ENCODE data around the gene PDCD10. TPM values are rescaled to one million over a fixed set of nuclear protein-coding genes. Genes with fewer than 3 reads are reported as not detected.

Gene PDCD10
- total RNA-seq, 2 donors from 2014 or later, result 46.8 to 63.3 TPM

DNA sequence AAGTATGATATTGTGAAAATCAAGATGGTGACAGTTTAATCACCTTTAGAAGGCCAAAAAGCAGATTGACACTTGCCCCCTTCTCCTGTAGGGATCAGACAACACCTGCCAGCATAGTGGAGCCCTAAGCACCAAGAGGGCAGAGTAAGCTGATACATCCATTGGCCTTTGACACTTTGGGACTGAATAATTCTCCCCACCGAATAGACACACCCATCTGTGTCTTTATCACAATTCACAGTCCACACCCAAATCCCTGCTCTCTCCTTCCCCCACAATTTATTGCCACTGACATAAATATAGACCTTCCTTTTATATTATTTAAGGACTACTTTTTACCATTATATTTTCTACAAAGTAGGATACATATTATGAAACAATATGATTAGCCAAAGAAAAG lies 77.9 kb downstream of the PDCD10 start:
- Mint-ChIP-seq H3K4me3 (no peak overlapping the region), H3K36me3 (ENCODE audit: insufficient read depth in 2 of 2) (peaks cover 0 to 1% of the 10 kb centered on the region in 2 donors), H3K27ac (no peak overlapping the region), H3K9me3 (peaks cover 0 to 1% of the 10 kb centered on the region in 2 donors), H3K27me3 (ENCODE audit: low read depth) (peaks cover 8% of the 10 kb centered on the region), H3K4me1 (ENCODE audit: low read depth) (no peaks in the 10 kb centered on the region)
- DNase-seq (no peak), ATAC-seq (replicated peaks in 1 of 2) (no peak)

DNA sequence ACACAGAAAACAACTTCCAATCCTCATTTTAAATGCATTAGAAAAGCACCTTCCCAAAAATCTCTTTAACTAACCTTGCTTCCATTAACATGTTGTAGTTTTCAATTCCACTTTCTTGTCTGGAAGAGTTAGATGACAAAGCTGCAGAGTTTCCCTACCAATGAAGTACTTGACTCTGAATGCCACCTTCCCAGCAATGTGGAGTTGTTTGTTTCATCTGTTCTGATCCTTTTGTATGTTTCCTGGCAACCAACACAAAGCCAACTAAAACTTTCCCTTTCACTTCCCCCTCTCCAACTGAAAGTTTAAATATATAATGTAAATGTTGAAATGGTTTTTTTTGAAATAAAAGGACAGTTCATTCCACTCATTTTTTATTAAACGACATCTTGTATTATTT lies 80.9 kb downstream of the PDCD10 start, which contains the start of gene WDR49:
TSS of gene WDR49 (minus strand) at position 183 of the 400 bp plus-strand sequence. CDS start 517 bp downstream, outside the sequence.
- DNase-seq (no peak), ATAC-seq (replicated peaks in 1 of 2) (no peak)
- Mint-ChIP-seq H3K4me3 (no peak within 1 kb of the TSS), H3K27ac (no peak within 1 kb of the TSS), H3K9me3 (no peaks in the 10 kb centered on the region), H3K4me1 (ENCODE audit: low read depth) (peaks cover 6% of the 10 kb centered on the region), H3K36me3 (ENCODE audit: insufficient read depth in 2 of 2) (peaks cover 0 to 1% of the 10 kb centered on the region in 2 donors), H3K27me3 (ENCODE audit: low read depth) (peaks cover 8% of the 10 kb centered on the region)

DNA sequence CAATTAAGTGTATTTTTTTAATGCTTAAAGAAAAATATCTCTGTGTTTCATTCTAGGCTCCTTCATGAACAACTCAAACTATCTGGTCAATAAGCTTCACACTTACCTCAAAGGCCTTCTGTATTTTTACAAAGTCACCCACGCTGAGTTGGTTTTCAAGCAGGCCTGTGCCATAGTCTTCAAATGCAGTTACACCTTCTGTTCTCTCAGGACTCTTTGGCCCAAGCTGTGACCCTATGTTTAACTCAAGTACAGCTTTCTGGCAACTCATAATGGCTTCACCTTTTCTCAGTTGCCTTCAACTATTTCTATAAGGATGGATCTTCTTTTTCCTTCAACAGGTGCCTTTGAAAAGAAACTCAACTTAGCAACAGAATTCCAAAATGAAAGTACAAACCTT lies 81.5 kb downstream of the PDCD10 start:
- DNase-seq, result no peak
- H3K9me3 Mint-ChIP-seq, result no peaks in the 10 kb centered on the region
- H3K36me3 Mint-ChIP-seq (ENCODE audit: insufficient read depth in 2 of 2), result peaks cover 0 to 1% of the 10 kb centered on the region in 2 donors
- peaks cover 6% of the 10 kb centered on the region for H3K4me1 Mint-ChIP-seq (ENCODE audit: low read depth)
- H3K27ac Mint-ChIP-seq, result no peak overlapping the region
- H3K27me3 Mint-ChIP-seq (ENCODE audit: low read depth), result peaks cover 8% of the 10 kb centered on the region
- H3K4me3 Mint-ChIP-seq, result no peak overlapping the region
- no peak for ATAC-seq (replicated peaks in 1 of 2)

DNA sequence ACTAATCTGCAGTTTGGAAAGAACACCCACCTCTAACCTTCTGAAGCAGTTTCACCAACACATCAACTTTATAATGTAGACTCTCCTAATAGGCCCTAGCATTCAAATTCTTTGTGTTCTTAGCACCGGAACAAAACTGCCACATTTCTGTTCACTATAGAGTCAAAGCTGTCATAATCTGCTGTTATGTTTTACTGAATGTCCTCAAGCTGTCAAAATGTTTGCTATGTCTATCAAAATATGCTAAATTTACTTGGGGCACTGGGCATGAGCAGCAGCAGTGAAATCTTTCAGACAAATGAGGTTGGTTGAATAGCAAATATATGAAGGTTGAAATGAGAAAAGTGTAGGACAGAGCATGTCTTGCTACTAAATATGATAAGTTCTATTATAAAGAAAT lies 82.9 kb downstream of the PDCD10 start:
- DNase-seq (no peak), ATAC-seq (replicated peaks in 1 of 2) (no peak)
- Mint-ChIP-seq H3K27me3 (ENCODE audit: low read depth) (no peaks in the 10 kb centered on the region), H3K36me3 (ENCODE audit: insufficient read depth in 2 of 2) (peaks cover 0 to 1% of the 10 kb centered on the region in 2 donors), H3K4me1 (ENCODE audit: low read depth) (peaks cover 6% of the 10 kb centered on the region), H3K9me3 (no peaks in the 10 kb centered on the region), H3K4me3 (no peak overlapping the region), H3K27ac (no peak overlapping the region)

DNA sequence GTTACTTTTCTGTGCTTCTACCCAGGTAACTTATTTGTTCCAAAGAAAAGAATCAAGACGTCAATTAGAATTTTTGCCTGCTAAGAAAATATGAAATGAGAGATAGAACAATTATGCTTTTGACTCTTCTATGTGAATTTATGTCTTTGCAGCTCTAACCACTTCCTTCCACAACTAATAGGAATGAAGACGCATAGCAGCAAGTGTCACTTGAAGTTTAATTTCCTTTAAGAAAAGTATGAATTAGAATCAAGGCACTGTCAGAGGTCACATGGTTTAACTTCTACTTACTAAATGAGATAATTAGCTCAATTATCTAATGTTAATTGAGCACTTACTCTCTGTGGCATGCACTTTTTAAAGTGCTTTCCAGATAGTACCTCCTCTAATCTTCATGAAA lies 84.2 kb downstream of the PDCD10 start:
- peaks cover 0 to 2% of the 10 kb centered on the region in 2 donors for H3K36me3 Mint-ChIP-seq (ENCODE audit: insufficient read depth in 2 of 2)

DNA sequence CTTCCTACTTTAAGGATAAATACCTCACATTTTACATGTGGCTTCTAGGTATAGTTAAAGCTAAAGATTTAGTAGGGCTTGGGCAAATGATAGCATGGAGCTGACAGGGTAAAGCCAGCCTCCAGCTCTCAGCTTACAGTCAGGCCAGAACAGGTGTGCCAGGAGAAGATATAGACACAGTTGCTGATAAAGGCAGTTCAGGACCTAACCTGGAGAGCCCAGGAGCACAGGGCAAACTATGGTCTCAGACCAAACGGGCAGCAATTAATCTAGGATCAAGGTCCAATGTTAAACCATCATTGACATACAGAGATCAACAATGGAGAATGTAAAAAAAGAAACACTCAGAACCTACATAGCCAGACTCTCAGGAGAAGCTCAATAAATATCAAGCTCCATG lies 84.9 kb downstream of the PDCD10 start:
- Mint-ChIP-seq H3K27me3 (ENCODE audit: low read depth) (no peaks in the 10 kb centered on the region), H3K4me1 (ENCODE audit: low read depth) (peaks cover 6% of the 10 kb centered on the region), H3K4me3 (no peak overlapping the region), H3K27ac (no peak overlapping the region), H3K9me3 (peaks cover 4 to 6% of the 10 kb centered on the region in 2 donors), H3K36me3 (ENCODE audit: insufficient read depth in 2 of 2) (peaks cover 0 to 2% of the 10 kb centered on the region in 2 donors)
- ATAC-seq (replicated peaks in 1 of 2) (no peak), DNase-seq (no peak)

More for the DNA sequence above, 84.2 kb downstream of the PDCD10 start:
- Mint-ChIP-seq H3K4me1 (ENCODE audit: low read depth) (peaks cover 6% of the 10 kb centered on the region), H3K27me3 (ENCODE audit: low read depth) (no peaks in the 10 kb centered on the region), H3K9me3 (peaks cover 4 to 5% of the 10 kb centered on the region in 2 donors), H3K4me3 (no peak overlapping the region), H3K27ac (no peak overlapping the region)
- ATAC-seq (replicated peaks in 1 of 2) (no peak), DNase-seq (no peak)

DNA sequence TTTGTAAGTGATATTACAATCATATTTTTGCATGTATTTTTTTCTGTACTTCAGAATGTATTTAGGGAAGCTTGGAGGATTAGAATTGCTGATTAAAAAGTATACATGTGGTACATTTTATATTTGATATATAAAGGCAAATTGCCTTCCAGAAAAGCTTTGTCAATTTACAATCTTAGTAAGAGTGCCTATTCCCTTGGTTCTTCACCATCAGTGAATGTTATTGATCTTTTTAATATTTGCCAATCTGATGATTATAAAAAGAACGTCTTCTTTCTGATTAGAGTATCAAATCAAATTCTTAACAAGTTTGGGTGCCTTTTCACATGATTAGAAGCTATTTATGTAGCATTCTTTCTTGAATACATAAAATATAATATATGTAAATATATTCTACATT lies 90.1 kb downstream of the PDCD10 start:
- ATAC-seq (replicated peaks in 1 of 2), result no peak
- no peak overlapping the region for H3K27ac Mint-ChIP-seq
- no peaks in the 10 kb centered on the region for H3K4me1 Mint-ChIP-seq (ENCODE audit: low read depth)
- no peak for DNase-seq
- H3K27me3 Mint-ChIP-seq (ENCODE audit: low read depth), result no peaks in the 10 kb centered on the region
- H3K4me3 Mint-ChIP-seq, result no peak overlapping the region
- peaks cover 0 to 2% of the 10 kb centered on the region in 2 donors for H3K36me3 Mint-ChIP-seq (ENCODE audit: insufficient read depth in 2 of 2)
- H3K9me3 Mint-ChIP-seq, result peaks cover 6 to 10% of the 10 kb centered on the region in 2 donors

Other genes starting within 250 kb of the PDCD10 start
- gene WDR49, start 81.0 kb downstream of the PDCD10 start, total RNA-seq, result under 1 TPM; 0.14 to 0.31 TPM
- 1 to 10 TPM; 3.7 to 3.9 TPM for gene SERPINI1, start 829 bp upstream of the PDCD10 start, total RNA-seq